H1 (cell line): ENCODE measurements around the gene NKAIN4. TPM values are rescaled to one million over a fixed set of nuclear protein-coding genes. Genes with fewer than 3 reads are reported as not detected.

Experiments
- CTCF ChIA-PET: fragments of 300-600 bp; sonication (Branson Sonifier 250); formaldehyde crosslinking; loops from one replicate; lab custom pipeline; 2021; ENCODE audit not compliant: partially characterized antibody; lab: Charles Lee
- POLR2A ChIA-PET: fragments of 300-600 bp; sonication (Branson Sonifier 250); formaldehyde crosslinking; loops from one replicate; lab custom pipeline; 2021; ENCODE audit warnings: inconsistent platforms; ENCODE audit not compliant: partially characterized antibody; lab: Charles Lee
- DNase-seq, 2 experiments: peaks; one replicate each; pipeline versions ENCODE4 v3.0.0 to v3.0.0-alpha.2; 2010 to 2022; ENCODE audit warnings: low spot score in 2 of 2, low read depth in 1 of 2, mixed read lengths in 1 of 2
- FAIRE-seq: peaks from 2 replicates; lab custom pipeline; 2011; peaks lifted over from hg19 to GRCh38; lab: Jason Lieb, UNC
- H2AFZ ChIP-seq: 2 replicates; pipeline ENCODE4 v1.8.1; 2012; ENCODE audit warnings: low read length, inconsistent platforms
- H2AK5ac ChIP-seq: 2 replicates; pipeline ENCODE4 v1.6.1; 2013; ENCODE audit warnings: low read depth, low read length
- H2BK120ac ChIP-seq: replicated peaks from 2 replicates; pipeline ENCODE3; 2013; ENCODE audit warnings: low read depth, low read length, inconsistent platforms
- H2BK12ac ChIP-seq: 2 replicates; pipeline ENCODE4 v1.6.1; 2013; ENCODE audit warnings: low read depth, low read length
- H2BK15ac ChIP-seq: 2 replicates; pipeline ENCODE4 v1.6.1; 2013; ENCODE audit warnings: low read length
- H2BK20ac ChIP-seq: 2 replicates; pipeline ENCODE4 v1.6.1; 2013; ENCODE audit warnings: low read length
- H2BK5ac ChIP-seq: 2 replicates; pipeline ENCODE4 v1.6.1; 2013; ENCODE audit warnings: low read depth, low read length
- H3K14ac ChIP-seq: 2 replicates; pipeline ENCODE4 v1.6.1; 2013; ENCODE audit warnings: inconsistent platforms; ENCODE audit not compliant: insufficient read length
- H3K18ac ChIP-seq: 2 replicates; pipeline ENCODE4 v1.6.1; 2013; ENCODE audit warnings: low read length; ENCODE audit errors: extremely low read depth
- H3K23ac ChIP-seq: 2 replicates; pipeline ENCODE4 v1.6.1; 2013; ENCODE audit warnings: inconsistent platforms; ENCODE audit not compliant: insufficient read length
- H3K23me2 ChIP-seq: 2 replicates; pipeline ENCODE4 v1.6.1; 2013; ENCODE audit warnings: low read depth, low read length
- H3K27ac ChIP-seq: 2 replicates; pipeline ENCODE4 v1.6.1; 2011; ENCODE audit warnings: low read depth, low read length, inconsistent platforms
- H3K27me3 ChIP-seq, 4 experiments: replicated peaks in 1 of 4; 1 replicate in 1 of 4; 2 replicates in 3 of 4; pipeline versions ENCODE4 v1.6.1 to v1.8.1; 2011 to 2013; ENCODE audit warnings: low read length in 3 of 4, mild to moderate bottlenecking in 3 of 4, inconsistent platforms in 2 of 4, mixed read lengths in 2 of 4, moderate library complexity in 1 of 4; ENCODE audit not compliant: control insufficient read depth in 3 of 4, insufficient read depth in 3 of 4; ENCODE audit errors: extremely low read depth in 1 of 4
- H3K36me3 ChIP-seq, 4 experiments: 2 replicates each; pipeline versions ENCODE4 v1.6.1 to v1.8.1; 2011 to 2013; ENCODE audit warnings: mild to moderate bottlenecking in 4 of 4, low read length in 3 of 4, moderate library complexity in 2 of 4, control low read depth in 1 of 4, inconsistent platforms in 1 of 4; ENCODE audit not compliant: insufficient read depth in 4 of 4, control insufficient read depth in 2 of 4
- H3K4ac ChIP-seq: replicated peaks from 2 replicates; pipeline ENCODE3; 2013; ENCODE audit warnings: low read length, low read depth, mixed read lengths, inconsistent platforms; ENCODE audit not compliant: insufficient read length
- H3K4me1 ChIP-seq, 4 experiments: replicated peaks in 1 of 4; 1 replicate in 1 of 4; 2 replicates in 3 of 4; pipeline versions ENCODE4 v1.6.1 to v1.8.1; 2011 to 2013; ENCODE audit warnings: low read length in 3 of 4, inconsistent platforms in 2 of 4, mixed read lengths in 1 of 4; ENCODE audit not compliant: insufficient read depth in 4 of 4, control insufficient read depth in 3 of 4
- H3K4me2 ChIP-seq, 2 experiments: 2 replicates each; pipeline versions ENCODE4 v1.6.1 to v1.8.1; 2011 to 2013; ENCODE audit warnings: low read depth in 2 of 2, low read length in 2 of 2, control low read depth in 1 of 2, inconsistent platforms in 1 of 2, mild to moderate bottlenecking in 1 of 2; ENCODE audit not compliant: insufficient read depth in 1 of 2
- H3K4me3 ChIP-seq, 4 experiments: fragments of 200-600, 300-600 bp in 1 of 4; sonication (generic), shearing (Covaris generic), sonication (Bioruptor Twin) in 1 of 4; 2 replicates each; pipeline versions ENCODE4 v1.5.1 to v1.8.1; 2011 to 2016; ENCODE audit warnings: low read length in 4 of 4, low read depth in 3 of 4, control low read depth in 2 of 4, inconsistent platforms in 2 of 4, mild to moderate bottlenecking in 2 of 4, mixed read lengths in 1 of 4, moderate library complexity in 1 of 4; ENCODE audit not compliant: insufficient read depth in 2 of 4; ENCODE audit errors: extremely low read depth in 1 of 4
- H3K56ac ChIP-seq: replicated peaks from 2 replicates; pipeline ENCODE3; 2013; ENCODE audit warnings: low read depth, mild to moderate bottlenecking, mixed read lengths, low read length, inconsistent platforms; ENCODE audit not compliant: insufficient read length
- H3K79me1 ChIP-seq: 2 replicates; pipeline ENCODE4 v1.6.1; 2013; ENCODE audit warnings: low read depth, low read length, control low read depth
- H3K79me2 ChIP-seq, 2 experiments: 2 replicates each; pipeline versions ENCODE4 v1.6.1 to v1.8.1; 2012 to 2013; ENCODE audit warnings: low read length in 2 of 2, mild to moderate bottlenecking in 2 of 2, inconsistent platforms in 1 of 2; ENCODE audit not compliant: insufficient read depth in 2 of 2, control insufficient read depth in 1 of 2
- H3K9ac ChIP-seq, 4 experiments: replicated peaks in 1 of 4; 1 replicate in 1 of 4; 2 replicates in 3 of 4; pipeline versions ENCODE4 v1.6.1 to v1.8.1; 2011 to 2013; ENCODE audit warnings: low read depth in 3 of 4, low read length in 3 of 4, control low read depth in 2 of 4, mild to moderate bottlenecking in 2 of 4, moderate library complexity in 2 of 4, inconsistent platforms in 1 of 4; ENCODE audit errors: extremely low read depth in 1 of 4
- H3K9me3 ChIP-seq, 2 experiments: 2 replicates each; pipeline versions ENCODE4 v1.6.1 to v1.8.1; 2012 to 2013; ENCODE audit warnings: mild to moderate bottlenecking in 2 of 2, moderate library complexity in 2 of 2, control low read depth in 1 of 2, inconsistent platforms in 1 of 2, low read depth in 1 of 2, low read length in 1 of 2, mixed read lengths in 1 of 2; ENCODE audit not compliant: insufficient read depth in 2 of 2
- H4K20me1 ChIP-seq, 2 experiments: replicated peaks in 1 of 2; 2 replicates each; pipeline versions ENCODE3 to v1.8.1; 2011 to 2013; ENCODE audit warnings: inconsistent platforms in 2 of 2, low read length in 2 of 2, mild to moderate bottlenecking in 1 of 2; ENCODE audit not compliant: insufficient read depth in 2 of 2, control insufficient read depth in 1 of 2
- H4K5ac ChIP-seq: 2 replicates; pipeline ENCODE4 v1.6.1; 2013; ENCODE audit warnings: low read length, low read depth, mixed read lengths, inconsistent platforms; ENCODE audit not compliant: insufficient read length
- H4K8ac ChIP-seq: 2 replicates; pipeline ENCODE4 v1.8.0; 2013; ENCODE audit warnings: mild to moderate bottlenecking, moderate library complexity, low read length, inconsistent platforms; ENCODE audit not compliant: insufficient read depth; ENCODE audit errors: extremely low read depth
- H4K91ac ChIP-seq: replicated peaks from 2 replicates; pipeline ENCODE3; 2013; ENCODE audit warnings: low read length, mixed read lengths, inconsistent platforms; ENCODE audit not compliant: insufficient read length
- MAFK ChIP-seq: IDR thresholded peaks from 2 replicates; pipeline ENCODE4 v1.6.1; 2012; ENCODE audit warnings: low read depth, mild to moderate bottlenecking, improper control_type of control experiment, low read length
- NRF1 ChIP-seq: IDR thresholded peaks from 2 replicates; pipeline ENCODE4 v1.6.1; 2011; ENCODE audit warnings: mild to moderate bottlenecking, low read depth, low read length, improper control_type of control experiment
- SIX5 ChIP-seq: IDR thresholded peaks from 2 replicates; pipeline ENCODE4 v1.6.1; 2011; ENCODE audit warnings: mild to moderate bottlenecking, low read depth, low read length
- SP2 ChIP-seq: IDR thresholded peaks from 2 replicates; pipeline ENCODE4 v1.6.1; 2012; ENCODE audit warnings: mild to moderate bottlenecking, low read length, inconsistent platforms
- WGBS, 2 experiments: shearing (Covaris generic) in 1 of 2; methylation state at CpG; one replicate each; pipeline versions ENCODE4 v1.1.6 to v1.1.7; 2013 to 2015; ENCODE audit warnings: low lambda C conversion rate in 2 of 2, mixed read lengths in 2 of 2, inconsistent platforms in 1 of 2, low coverage in 1 of 2, missing lambda C conversion rate in 1 of 2; ENCODE audit not compliant: insufficient replicate concordance in 2 of 2, insufficient coverage in 1 of 2, insufficient read length in 1 of 2; ENCODE audit errors: extremely low coverage in 1 of 2, missing lambda C conversion rate in 1 of 2; 5-methylcytosine and 5-hydroxymethylcytosine counted together
- polyA plus RNA-seq, 7 experiments: library from polyadenylated mRNA; depleted of rRNA in 3 of 7; stranded (reverse) in 5 of 7; unstranded in 2 of 7; fragments of >200 nt in 5 of 7; fragments of 200-250 nt in 2 of 7; gene quantifications; 1 replicate in 5 of 7; 2 replicates in 1 of 7; 4 replicates in 1 of 7; pipeline versions ENCODE4 v1.2.1 to v1.2.3, GENCODE V29; 2011 to 2013; ENCODE audit warnings: missing spikeins in 2 of 7, mixed read lengths in 2 of 7
- total RNA-seq: library from RNA; stranded (reverse); fragmentation: NEBNext Ultra II Directional; extraction: Animal tissue kit (Norgen Biotek cat#: 25700); gene quantifications from 2 replicates; pipeline ENCODE4 v1.2.1, GENCODE V29; 2021
- TF ChIP-seq, protein P1 (sequence below), 3 experiments: IDR thresholded peaks; 1 replicate in 2 of 3; 2 replicates in 1 of 3; pipeline versions ENCODE4 v1.5.1 to v1.6.1; 2011; ENCODE audit warnings: low read length in 3 of 3, mild to moderate bottlenecking in 3 of 3, inconsistent platforms in 2 of 3, low read depth in 1 of 3, moderate library complexity in 1 of 3; ENCODE audit not compliant: insufficient read depth in 1 of 3; ENCODE audit errors: control extremely low read depth in 1 of 3

The NKAIN4 gene
- total and polyA plus RNA-seq, 2 of the 8 experiments (the other 6 are each of a cell fraction or from before 2014, with no cell fraction given): 6.9 to 17.0 TPM

DNA sequence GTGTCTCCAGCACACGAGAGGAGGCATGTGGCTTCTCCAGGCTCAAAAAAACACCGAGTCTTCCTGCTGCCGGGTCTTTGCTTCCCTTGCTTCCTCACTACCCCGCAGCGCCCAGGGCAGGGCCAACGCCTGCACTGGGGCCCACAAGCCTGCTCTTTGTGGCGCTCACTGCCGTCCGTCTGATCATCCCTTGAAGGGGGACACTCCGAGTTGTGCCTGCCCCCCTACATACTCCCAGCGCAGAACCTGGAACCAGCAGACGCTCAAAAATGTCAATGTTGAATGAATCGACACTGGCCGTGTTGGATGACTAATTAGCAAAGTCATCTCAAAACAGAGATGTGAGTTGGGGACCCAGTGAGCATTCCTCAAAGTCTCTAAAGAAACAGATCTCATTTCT lies 10.3 kb upstream of the NKAIN4 start:
- no peak for DNase-seq
- WGBS, 2 experiments: 86% methylated on average over 14 of the region's 14 CpGs; no CpG with 5 or more reads in 1 of the 2 experiments
- Histone ChIP-seq H2BK120ac (no peak overlapping the region), H3K27ac (no peak overlapping the region), H2BK15ac (0 out of 2 replicates have a peak overlapping the region, but pooled peaks have one; percentile 46), H3K14ac (no peak overlapping the region), H3K36me3 (no peaks in the 10 kb centered on the region), H3K79me1 (no peaks in the 10 kb centered on the region), H3K4me2 (no peak overlapping the region), H2BK12ac (0 out of 2 replicates have a peak overlapping the region, but pooled peaks have one; percentile 68), H3K18ac (no peak overlapping the region), H2AFZ (no peak overlapping the region), H4K91ac (no peak overlapping the region), H3K56ac (no peak overlapping the region), H2BK20ac (no peak overlapping the region), H3K23ac (no peak overlapping the region), H4K20me1 (peaks cover 0 to 2% of the 10 kb centered on the region in 2 experiments), H3K4me3 (no peak overlapping the region), H3K9ac (no peak overlapping the region; a peak in 1 of 7 replicates), H3K4me1 (peaks cover 0 to 2% (median 0%) of the 10 kb centered on the region in 4 experiments; a peak in 2 of 7 replicates), H3K9me3 (no peaks in the 10 kb centered on the region), H2BK5ac (no peak overlapping the region), H4K5ac (no peak overlapping the region), H3K27me3 (peaks cover 0 to 2% (median 0%) of the 10 kb centered on the region in 4 experiments; a peak in 2 of 7 replicates)
- CTCF ChIA-PET: interaction anchor here (0.6 to 11.0 kb wide), 3 partner anchors 9 to 40 kb away, joined by 3 to 63 read pairs (median 4); no protein-coding TSS in a partner anchor
- TF ChIP-seq SIX5: no peak
- TF ChIP-seq, protein P1, sequence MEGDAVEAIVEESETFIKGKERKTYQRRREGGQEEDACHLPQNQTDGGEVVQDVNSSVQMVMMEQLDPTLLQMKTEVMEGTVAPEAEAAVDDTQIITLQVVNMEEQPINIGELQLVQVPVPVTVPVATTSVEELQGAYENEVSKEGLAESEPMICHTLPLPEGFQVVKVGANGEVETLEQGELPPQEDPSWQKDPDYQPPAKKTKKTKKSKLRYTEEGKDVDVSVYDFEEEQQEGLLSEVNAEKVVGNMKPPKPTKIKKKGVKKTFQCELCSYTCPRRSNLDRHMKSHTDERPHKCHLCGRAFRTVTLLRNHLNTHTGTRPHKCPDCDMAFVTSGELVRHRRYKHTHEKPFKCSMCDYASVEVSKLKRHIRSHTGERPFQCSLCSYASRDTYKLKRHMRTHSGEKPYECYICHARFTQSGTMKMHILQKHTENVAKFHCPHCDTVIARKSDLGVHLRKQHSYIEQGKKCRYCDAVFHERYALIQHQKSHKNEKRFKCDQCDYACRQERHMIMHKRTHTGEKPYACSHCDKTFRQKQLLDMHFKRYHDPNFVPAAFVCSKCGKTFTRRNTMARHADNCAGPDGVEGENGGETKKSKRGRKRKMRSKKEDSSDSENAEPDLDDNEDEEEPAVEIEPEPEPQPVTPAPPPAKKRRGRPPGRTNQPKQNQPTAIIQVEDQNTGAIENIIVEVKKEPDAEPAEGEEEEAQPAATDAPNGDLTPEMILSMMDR (IDR thresholded peaks at IDR 0.05; ENCODE audit: control extremely low read depth in 1 of 3, insufficient read depth in 1 of 3, low read depth in 1 of 3, low read length in 3 of 3): no peak
- no peak for TF ChIP-seq NRF1
- no peak for TF ChIP-seq SP2
- TF ChIP-seq MAFK: no peak
- TF ChIP-seq, all 59 proteins: peak for 0
- Histone ChIP-seq H2AK5ac (no peak overlapping the region), H3K4ac (no peak overlapping the region), H4K8ac (no peak overlapping the region), H3K23me2 (no peaks in the 10 kb centered on the region), H3K79me2 (no peaks in the 10 kb centered on the region)
- FAIRE-seq: no peak
- POLR2A ChIA-PET: interaction anchor here (0.7 to 1.8 kb wide), 3 partner anchors 9 to 218 kb away, joined by 3 to 4 read pairs (median 3); no protein-coding TSS in a partner anchor
